ENCODE results near the gene GUK1. TPM values are rescaled to one million over a fixed set of nuclear protein-coding genes. Genes with fewer than 3 reads are reported as not detected.

Gene GUK1
- total and polyA plus RNA-seq, 11 donors: 142 to 358 (median 176) TPM

GRCh38 chr1:228168563-228169270 is 28.6 kb downstream of the GUK1 start:
- intact Hi-C loops (cut with DNase I): loop anchor here in 7 of 10 donors (5.0 kb wide), 3 partner anchors 36 to 61 kb away; partner anchors contain the start of genes OBSCN (in 3 of the 7) and MRPL55 (in 1 of the 7)
- ATAC-seq: no peak

GRCh38 chr1:228169345-228169744 is 29.3 kb downstream of the GUK1 start:
- intact Hi-C loops (cut with DNase I): loop anchor here in 7 of 10 donors (5.0 kb wide), 3 partner anchors 37 to 62 kb away; partner anchors contain the start of genes OBSCN (in 3 of the 7) and MRPL55 (in 1 of the 7)
- H3K4me1 ChIP-seq: peaks cover 0 to 26% (median 16%) of the 10 kb centered on the region in 12 donors
- DNase-seq: no peak

More at GRCh38 chr1:228168563-228169270, 28.6 kb downstream of the GUK1 start:
- Histone ChIP-seq H3K27ac (peak overlapping the region in 4 of 12 donors; percentile 89 to 100 (median 98)), H3K9me3 (no peaks in the 10 kb centered on the region), H3K4me1 (peaks cover 0 to 28% (median 18%) of the 10 kb centered on the region in 12 donors), H3K4me3 (no peak overlapping the region), H3K27me3 (no peaks in the 10 kb centered on the region), H3K36me3 (peaks cover 0 to 4% (median 0%) of the 10 kb centered on the region in 9 donors)
- TF ChIP-seq POLR2A (IDR thresholded peaks at IDR 0.05) (no peak), CTCF (IDR thresholded peaks at IDR 0.05) (no peak)
- WGBS, 4 donors: 75 to 87% (median 80%) methylated on average over 11 to 12 of the region's 12 CpGs
- peak in 1 of 5 donors; percentile 12 for DNase-seq

GRCh38 chr1:228170666-228171065 is 30.6 kb downstream of the GUK1 start:
- Histone ChIP-seq H3K4me3 (no peak overlapping the region), H3K36me3 (peaks cover 0 to 14% (median 6%) of the 10 kb centered on the region in 9 donors), H3K4me1 (peaks cover 0 to 28% (median 9%) of the 10 kb centered on the region in 12 donors), H3K27ac (no peak overlapping the region), H3K27me3 (no peaks in the 10 kb centered on the region), H3K9me3 (no peaks in the 10 kb centered on the region)
- no peak for TF ChIP-seq POLR2A (IDR thresholded peaks at IDR 0.05)
- no peak for TF ChIP-seq CTCF (IDR thresholded peaks at IDR 0.05)
- intact Hi-C loops (cut with DNase I): loop anchor here in 1 of 10 donors (10.0 kb wide), 1 partner anchor 46 kb away; no protein-coding TSS in a partner anchor
- ATAC-seq (no peak), DNase-seq (no peak)
- 88 to 89% (median 88%) methylated on average over 7 of the region's 7 CpGs for WGBS, 4 donors

More at GRCh38 chr1:228169345-228169744, 29.3 kb downstream of the GUK1 start:
- no peaks in the 10 kb centered on the region for H3K27me3 ChIP-seq
- TF ChIP-seq POLR2A (IDR thresholded peaks at IDR 0.05) (no peak), CTCF (IDR thresholded peaks at IDR 0.05) (no peak)
- peaks cover 0 to 4% (median 0%) of the 10 kb centered on the region in 9 donors for H3K36me3 ChIP-seq
- no peaks in the 10 kb centered on the region for H3K9me3 ChIP-seq
- WGBS, 4 donors: 64 to 70% (median 67%) methylated on average over 2 of the region's 2 CpGs
- H3K4me3 ChIP-seq: no peak overlapping the region
- no peak for ATAC-seq
- no peak overlapping the region for H3K27ac ChIP-seq

GRCh38 chr1:228171221-228171891 is 31.3 kb downstream of the GUK1 start:
- peaks cover 0 to 33% (median 9%) of the 10 kb centered on the region in 12 donors for H3K4me1 ChIP-seq
- TF ChIP-seq POLR2A (IDR thresholded peaks at IDR 0.05) (no peak), CTCF (IDR thresholded peaks at IDR 0.05) (no peak)
- peaks cover 0 to 19% (median 6%) of the 10 kb centered on the region in 9 donors for H3K36me3 ChIP-seq
- intact Hi-C loops (cut with DNase I): loop anchor here in 1 of 10 donors (10.0 kb wide), 1 partner anchor 47 kb away; no protein-coding TSS in a partner anchor
- WGBS, 4 donors: 75 to 86% (median 77%) methylated on average over 6 to 10 of the region's 10 CpGs
- no peak for ATAC-seq
- no peak overlapping the region for H3K4me3 ChIP-seq
- no peaks in the 10 kb centered on the region for H3K27me3 ChIP-seq
- H3K9me3 ChIP-seq: no peaks in the 10 kb centered on the region
- no peak overlapping the region for H3K27ac ChIP-seq
- no peak for DNase-seq
